BLaER1 treated with 17β-estradiol and CSF1 and Interleukin-3, amounts not matched to agents 10 nM and 100 nM (cell line): Measurements from ENCODE around the gene COX14.

Experiments
- H3K27ac ChIP-seq, 11 experiments: shearing (Covaris generic); formaldehyde crosslinking; 2 replicates each; pipeline ENCODE4 v1.8.1; 2022
- H3K27me3 ChIP-seq, 11 experiments: shearing (Covaris generic); formaldehyde crosslinking; 2 replicates each; pipeline ENCODE4 v1.8.1; 2022
- H3K36me3 ChIP-seq, 11 experiments: shearing (Covaris generic); formaldehyde crosslinking; 2 replicates each; pipeline ENCODE4 v1.8.1; 2022
- H3K4me1 ChIP-seq, 10 experiments: shearing (Covaris generic); formaldehyde crosslinking; 2 replicates each; pipeline ENCODE4 v1.8.1; 2022
- H3K4me2 ChIP-seq, 11 experiments: shearing (Covaris generic); formaldehyde crosslinking; 2 replicates each; pipeline ENCODE4 v1.8.1; 2022
- H3K4me3 ChIP-seq, 10 experiments: shearing (Covaris generic); formaldehyde crosslinking; 2 replicates each; pipeline ENCODE4 v1.8.1; 2022
- H3K9ac ChIP-seq, 11 experiments: shearing (Covaris generic); formaldehyde crosslinking; 2 replicates each; pipeline ENCODE4 v1.8.1; 2022
- H3K9me3 ChIP-seq, 11 experiments: shearing (Covaris generic); formaldehyde crosslinking; replicated peaks in 1 of 11; 2 replicates each; pipeline ENCODE4 v1.8.1; 2022
- H4K20me1 ChIP-seq, 11 experiments: shearing (Covaris generic); formaldehyde crosslinking; 2 replicates each; pipeline ENCODE4 v1.8.1; 2022
- Cebpa-rat ChIP-seq, 11 experiments: shearing (Covaris generic); IDR thresholded peaks; 2 replicates each; pipeline ENCODE4 v1.8.1; 2022

Gene COX14

GRCh38 chr12:50119387-50119786 lies 7.4 kb downstream of the COX14 start:
- Histone ChIP-seq H3K4me3 (no peak overlapping the region), H3K27me3 (no peaks in the 10 kb centered on the region), H3K36me3 (peaks cover 74 to 100% (median 87%) of the 10 kb centered on the region in 11 experiments), H4K20me1 (peaks cover 21 to 97% (median 74%) of the 10 kb centered on the region in 11 experiments; a peak in 17 of 22 replicates), H3K4me1 (peaks cover under 1 to 9% (median 1%) of the 10 kb centered on the region in 10 experiments; a peak in 16 of 20 replicates), H3K27ac (no peak overlapping the region), H3K9me3 (no peaks in the 10 kb centered on the region), H3K9ac (no peak overlapping the region), H3K4me2 (no peak overlapping the region)
- no peak for TF ChIP-seq Cebpa-rat (IDR thresholded peaks at IDR 0.05)

- no peak for TF ChIP-seq Cebpa-rat (IDR thresholded peaks at IDR 0.05)
- Histone ChIP-seq H3K9ac (no peak overlapping the region), H3K36me3 (peaks cover 68 to 99% (median 85%) of the 10 kb centered on the region in 11 experiments), H3K27ac (no peak overlapping the region), H3K4me2 (no peak overlapping the region), H3K9me3 (no peaks in the 10 kb centered on the region), H3K27me3 (no peaks in the 10 kb centered on the region), H4K20me1 (peaks cover 16 to 97% (median 75%) of the 10 kb centered on the region in 11 experiments; a peak in 17 of 22 replicates), H3K4me1 (peaks cover 9 to 14% (median 10%) of the 10 kb centered on the region in 10 experiments; a peak in 18 of 20 replicates), H3K4me3 (no peak overlapping the region)
Measured at GRCh38 chr12:50120521-50120920, 8.5 kb downstream of the COX14 start.

GRCh38 chr12:50120953-50121352 lies 8.9 kb downstream of the COX14 start:
- H3K36me3 ChIP-seq: peaks cover 64 to 96% (median 81%) of the 10 kb centered on the region in 11 experiments
- H3K9ac ChIP-seq: no peak overlapping the region
- no peaks in the 10 kb centered on the region for H3K27me3 ChIP-seq
- H3K27ac ChIP-seq: no peak overlapping the region
- peaks cover 10 to 18% (median 12%) of the 10 kb centered on the region in 10 experiments; a peak in 18 of 20 replicates for H3K4me1 ChIP-seq
- peaks cover 16 to 97% (median 71%) of the 10 kb centered on the region in 11 experiments; a peak in 17 of 22 replicates for H4K20me1 ChIP-seq
- no peak overlapping the region for H3K4me2 ChIP-seq
- no peak for TF ChIP-seq Cebpa-rat (IDR thresholded peaks at IDR 0.05)
- no peak overlapping the region for H3K4me3 ChIP-seq
- H3K9me3 ChIP-seq: no peaks in the 10 kb centered on the region

GRCh38 chr12:50121641-50122040 lies 9.6 kb downstream of the COX14 start:
- TF ChIP-seq Cebpa-rat (IDR thresholded peaks at IDR 0.05): no peak
- H3K4me2 ChIP-seq: no peak overlapping the region
- H3K9me3 ChIP-seq: no peaks in the 10 kb centered on the region
- peaks cover 16 to 93% (median 67%) of the 10 kb centered on the region in 11 experiments; a peak in 17 of 22 replicates for H4K20me1 ChIP-seq
- H3K27ac ChIP-seq: no peak overlapping the region
- peaks cover 59 to 96% (median 78%) of the 10 kb centered on the region in 11 experiments for H3K36me3 ChIP-seq
- H3K9ac ChIP-seq: no peak overlapping the region
- H3K4me1 ChIP-seq: peaks cover 10 to 18% (median 12%) of the 10 kb centered on the region in 10 experiments; a peak in 18 of 20 replicates
- no peaks in the 10 kb centered on the region for H3K27me3 ChIP-seq
- no peak overlapping the region for H3K4me3 ChIP-seq

- Histone ChIP-seq H3K4me2 (no peak overlapping the region), H3K9ac (no peak overlapping the region), H3K4me1 (peaks cover 10 to 18% (median 12%) of the 10 kb centered on the region in 10 experiments; a peak in 18 of 20 replicates), H3K27me3 (no peaks in the 10 kb centered on the region), H3K9me3 (no peaks in the 10 kb centered on the region), H3K27ac (no peak overlapping the region), H3K36me3 (peaks cover 72 to 96% (median 83%) of the 10 kb centered on the region in 11 experiments), H4K20me1 (peaks cover 16 to 92% (median 69%) of the 10 kb centered on the region in 11 experiments; a peak in 18 of 22 replicates), H3K4me3 (no peak overlapping the region)
- no peak for TF ChIP-seq Cebpa-rat (IDR thresholded peaks at IDR 0.05)
Measured at GRCh38 chr12:50123203-50123602, 11.2 kb downstream of the COX14 start.

- H3K4me1 ChIP-seq: peaks cover 12 to 29% (median 19%) of the 10 kb centered on the region in 10 experiments; a peak in 18 of 20 replicates
- peaks cover 78 to 96% (median 85%) of the 10 kb centered on the region in 11 experiments for H3K36me3 ChIP-seq
- H3K9me3 ChIP-seq: no peaks in the 10 kb centered on the region
- H3K27me3 ChIP-seq: no peaks in the 10 kb centered on the region
- H3K9ac ChIP-seq: no peak overlapping the region
- no peak for TF ChIP-seq Cebpa-rat (IDR thresholded peaks at IDR 0.05)
- peaks cover 4 to 91% (median 52%) of the 10 kb centered on the region in 11 experiments; a peak in 17 of 22 replicates for H4K20me1 ChIP-seq
- H3K27ac ChIP-seq: no peak overlapping the region
- no peak overlapping the region for H3K4me2 ChIP-seq
- H3K4me3 ChIP-seq: no peak overlapping the region
Measured at GRCh38 chr12:50127546-50127945, 15.5 kb downstream of the COX14 start.

- H3K36me3 ChIP-seq: peaks cover 78 to 96% (median 88%) of the 10 kb centered on the region in 11 experiments
- peaks cover 16 to 36% (median 22%) of the 10 kb centered on the region in 10 experiments; a peak in 18 of 20 replicates for H3K4me1 ChIP-seq
- no peak overlapping the region; a peak in 1 of 22 replicates for H3K27ac ChIP-seq
- H4K20me1 ChIP-seq: peaks cover 4 to 90% (median 52%) of the 10 kb centered on the region in 11 experiments; a peak in 18 of 22 replicates
- TF ChIP-seq Cebpa-rat (IDR thresholded peaks at IDR 0.05): no peak
- no peak overlapping the region for H3K9ac ChIP-seq
- H3K4me2 ChIP-seq: no peak overlapping the region; a peak in 1 of 22 replicates
- H3K27me3 ChIP-seq: no peaks in the 10 kb centered on the region
- H3K4me3 ChIP-seq: no peak overlapping the region
- no peaks in the 10 kb centered on the region for H3K9me3 ChIP-seq
Measured at GRCh38 chr12:50129290-50129689, 17.3 kb downstream of the COX14 start.

- no peak for TF ChIP-seq Cebpa-rat (IDR thresholded peaks at IDR 0.05)
- peaks cover 4 to 72% (median 35%) of the 10 kb centered on the region in 11 experiments; a peak in 17 of 22 replicates for H4K20me1 ChIP-seq
Measured at GRCh38 chr12:50132505-50133135, 20.6 kb downstream of the COX14 start.

GRCh38 chr12:50142993-50143392 lies 31.0 kb downstream of the COX14 start:
- Histone ChIP-seq H3K4me3 (no peak overlapping the region), H3K4me2 (no peak overlapping the region), H4K20me1 (peaks cover 2 to 70% (median 33%) of the 10 kb centered on the region in 11 experiments; a peak in 18 of 22 replicates), H3K27ac (no peak overlapping the region), H3K27me3 (no peaks in the 10 kb centered on the region), H3K9me3 (no peaks in the 10 kb centered on the region), H3K9ac (no peak overlapping the region), H3K36me3 (peaks cover 63 to 79% (median 67%) of the 10 kb centered on the region in 11 experiments), H3K4me1 (no peaks in the 10 kb centered on the region)
- no peak for TF ChIP-seq Cebpa-rat (IDR thresholded peaks at IDR 0.05)

More at GRCh38 chr12:50132505-50133135, 20.6 kb downstream of the COX14 start:
- Histone ChIP-seq H3K9me3 (no peaks in the 10 kb centered on the region), H3K4me1 (peaks cover 5 to 23% (median 10%) of the 10 kb centered on the region in 10 experiments; a peak in 13 of 20 replicates), H3K4me2 (peak overlapping the region in 2 of 11 experiments; percentile 10 to 11; a peak in 2 of 22 replicates), H3K9ac (0 out of 22 replicates have a peak overlapping the region, but pooled peaks of 1 of the 11 experiments have one; percentile 5), H3K4me3 (no peak overlapping the region), H3K27ac (no peak overlapping the region), H3K36me3 (peaks cover 94 to 98% (median 96%) of the 10 kb centered on the region in 11 experiments), H3K27me3 (no peaks in the 10 kb centered on the region)
